Right forelimb (tissue), 1 donor: ENCODE results near the gene SBNO2.
"Not testable (repeated sequence)": the region's sequence is repeated elsewhere in the genome, so short reads cannot be mapped to it uniquely, and the experiment has no call there.

Experiments used
- DNase-seq: peaks from one replicate; pipeline ENCODE4 v3.0.0-alpha.2; 2018

Gene SBNO2

DNA sequence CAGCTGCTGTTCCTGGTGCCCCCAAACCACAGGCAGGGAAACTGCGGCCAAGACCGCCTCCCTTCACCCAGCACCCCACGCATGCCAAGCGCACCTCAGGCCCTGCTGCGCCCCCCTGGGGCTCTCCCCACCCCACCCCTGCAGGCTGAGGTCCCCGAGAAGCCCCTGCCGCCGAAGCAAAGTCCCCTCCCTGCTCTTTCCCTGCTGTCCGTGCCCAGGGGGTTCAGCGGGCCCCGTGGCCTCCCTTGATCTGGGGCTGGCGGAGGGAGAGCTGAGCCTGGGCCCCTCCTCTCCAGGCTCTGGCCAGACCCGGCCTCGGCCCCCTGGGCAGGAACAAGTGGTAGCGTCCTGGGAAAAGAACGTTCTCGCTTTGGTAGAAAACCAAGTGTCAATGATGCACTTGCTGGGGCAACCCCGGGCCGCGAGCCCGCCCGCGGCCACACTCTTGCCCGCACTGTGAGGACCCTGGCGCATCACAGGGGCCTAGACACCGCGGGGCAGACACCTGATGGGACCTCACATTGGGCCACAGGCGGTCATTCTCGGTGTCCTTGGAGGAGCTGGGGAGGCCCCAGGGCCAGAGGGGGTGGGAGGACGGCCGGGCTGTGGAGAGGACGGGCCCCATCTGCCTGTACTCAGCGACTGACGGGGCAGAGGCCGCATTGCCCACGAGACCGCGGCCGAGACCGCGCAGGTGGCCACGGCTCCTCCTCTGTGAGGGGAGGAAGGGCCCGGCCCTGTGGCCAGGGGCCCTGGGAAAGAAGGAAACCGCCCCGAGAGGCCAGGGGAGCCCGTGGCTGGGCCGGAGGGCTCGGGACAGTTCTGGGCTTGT, 41.3 kb downstream of the SBNO2 start:
- no peak for DNase-seq

DNA sequence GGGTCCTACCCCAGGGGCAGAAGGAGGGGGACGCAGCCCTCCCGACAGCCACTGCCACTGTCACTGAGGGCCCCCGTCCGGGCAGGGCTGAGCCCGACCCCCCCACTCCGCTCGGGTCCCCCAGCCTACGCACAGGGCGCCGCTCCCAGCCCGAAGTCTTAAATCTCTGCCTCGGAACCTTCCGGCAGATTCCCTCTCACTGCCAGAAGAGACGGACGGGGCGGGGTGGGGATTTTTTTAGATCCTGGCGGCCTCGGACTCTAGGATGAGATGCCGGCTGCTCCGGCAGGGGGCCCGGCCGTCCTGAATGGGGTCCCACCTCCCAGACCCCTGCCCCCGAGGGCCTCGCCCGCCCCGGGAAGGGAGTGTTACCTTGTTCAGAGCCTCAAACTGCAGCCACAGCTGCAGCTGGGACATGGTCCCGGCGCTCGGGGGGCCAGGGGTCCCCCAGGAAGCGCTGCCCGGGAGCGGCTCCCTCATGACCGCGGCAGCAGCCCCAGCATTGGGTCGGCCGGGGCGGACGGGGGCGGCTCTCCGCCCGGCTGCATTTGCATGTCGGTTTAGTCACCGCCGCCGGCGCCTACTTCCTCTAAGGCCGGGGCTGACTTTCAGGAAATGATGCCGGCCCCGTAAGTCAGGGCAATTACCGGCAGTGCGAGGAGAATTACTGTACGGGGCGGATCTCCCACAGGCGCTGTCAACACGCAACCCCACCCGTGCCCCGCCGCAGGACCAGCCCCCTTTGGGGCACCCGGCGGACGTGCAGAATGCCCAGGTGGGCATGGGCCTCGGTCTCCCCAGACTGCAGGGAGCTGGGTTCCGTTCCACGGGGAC, 42.1 kb downstream of the SBNO2 start:
- DNase-seq: peak; percentile 84

DNA sequence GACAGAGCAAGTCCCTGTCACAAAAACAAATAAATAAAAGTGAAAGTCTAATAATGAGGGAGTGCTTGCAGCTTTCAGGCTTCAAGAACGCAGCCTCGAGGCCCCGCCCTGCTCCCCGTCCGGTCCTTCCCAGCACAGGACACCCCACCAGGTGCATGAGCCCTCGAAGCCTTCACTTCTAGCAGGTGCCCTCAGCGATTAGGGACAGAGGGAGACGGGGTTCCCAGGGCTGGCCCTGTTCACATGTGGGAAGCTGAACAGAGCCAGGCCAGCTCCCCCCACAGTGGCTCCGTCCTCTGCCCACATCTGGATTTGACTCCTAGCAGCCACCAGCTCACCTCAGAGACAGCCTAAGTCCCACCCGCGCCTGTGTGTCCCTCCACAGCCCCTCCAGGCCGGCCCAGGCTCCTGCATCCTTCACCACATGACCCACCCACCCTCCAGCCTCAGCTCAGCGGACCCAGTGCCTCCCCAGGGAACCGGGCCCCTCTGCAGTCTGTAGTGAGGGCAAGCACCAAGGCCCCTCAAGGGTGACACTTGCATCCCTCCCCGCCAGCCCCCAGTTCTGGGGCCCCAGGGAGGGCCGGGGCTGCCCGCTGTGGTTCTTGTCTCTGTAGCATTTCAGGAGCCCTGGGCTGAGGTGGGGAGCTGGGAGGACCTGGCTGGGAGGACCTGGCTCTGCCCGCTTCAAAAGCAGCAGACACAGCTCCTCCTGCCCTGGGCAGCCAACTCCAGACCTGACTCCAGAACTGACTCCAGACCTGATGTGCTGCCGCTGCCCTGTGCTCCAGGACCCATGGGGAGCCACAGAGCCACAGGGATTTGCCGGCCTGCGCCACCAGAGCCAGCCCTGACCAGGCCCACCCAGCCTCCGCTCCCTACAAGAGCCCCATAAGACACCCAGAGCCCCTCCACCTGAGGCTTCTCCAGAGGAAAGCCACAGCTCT, 43.0 kb downstream of the SBNO2 start:
- no peak for DNase-seq

DNA sequence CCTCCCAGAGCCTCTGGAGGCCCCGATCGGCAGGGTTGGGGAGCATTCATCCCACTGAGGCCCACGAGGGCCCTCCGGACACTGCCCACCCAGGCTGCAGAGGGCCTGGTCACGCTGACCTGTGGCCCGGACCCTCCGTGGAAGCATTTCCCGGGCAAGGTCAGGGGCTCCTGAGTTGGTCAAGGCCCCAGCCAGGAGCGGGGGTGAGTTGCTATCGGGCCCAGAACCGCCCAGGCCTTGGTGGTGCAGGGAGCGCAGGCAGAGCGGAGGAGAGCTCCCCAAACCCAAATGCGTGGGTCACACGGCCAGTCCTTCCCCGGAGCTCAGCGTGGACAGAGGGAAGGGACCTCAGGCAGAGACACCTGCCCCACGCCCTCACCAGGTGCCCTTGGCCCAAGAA, 44.5 kb downstream of the SBNO2 start:
- DNase-seq: no peak

DNA sequence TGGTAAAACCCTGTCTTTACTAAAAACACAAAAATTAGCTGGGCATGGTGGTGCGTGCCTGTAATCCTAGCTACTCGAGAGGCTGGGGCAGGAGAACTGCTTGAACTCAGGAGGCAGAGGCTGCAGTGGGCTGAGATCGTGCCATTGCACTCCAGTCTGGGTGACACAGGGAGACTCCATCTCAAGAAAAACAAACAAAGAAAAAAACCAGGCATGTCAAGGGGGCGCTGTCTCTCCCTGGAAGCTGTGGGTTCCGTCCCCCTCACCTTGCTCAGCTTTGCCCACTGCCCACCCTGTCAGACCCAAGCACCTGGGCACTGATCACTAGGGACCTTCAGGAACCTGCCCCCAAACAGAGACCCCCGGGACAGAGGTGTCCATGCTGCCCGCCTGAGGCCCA, 45.0 kb downstream of the SBNO2 start:
- DNase-seq: not testable (repeated sequence)

DNA sequence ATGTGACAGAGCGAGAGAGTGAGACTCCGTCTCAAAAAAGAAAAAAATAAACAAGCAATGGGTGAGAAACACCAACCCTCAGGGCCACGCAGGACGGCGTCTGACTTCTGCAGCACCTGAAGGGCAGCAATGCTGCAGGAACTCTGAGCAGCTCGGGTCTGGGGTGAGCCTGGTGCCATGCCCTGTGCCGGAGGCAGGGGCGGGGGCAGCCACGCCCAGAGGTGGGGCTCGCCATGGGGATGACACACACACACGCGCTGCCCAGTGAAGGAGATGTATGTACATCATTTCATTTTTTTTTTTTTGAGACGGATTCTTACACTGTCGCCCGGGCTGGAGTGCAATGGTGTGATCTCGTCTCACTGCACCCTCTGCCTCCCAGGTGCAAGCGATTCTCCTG, 46.0 kb downstream of the SBNO2 start:
- no peak for DNase-seq

DNA sequence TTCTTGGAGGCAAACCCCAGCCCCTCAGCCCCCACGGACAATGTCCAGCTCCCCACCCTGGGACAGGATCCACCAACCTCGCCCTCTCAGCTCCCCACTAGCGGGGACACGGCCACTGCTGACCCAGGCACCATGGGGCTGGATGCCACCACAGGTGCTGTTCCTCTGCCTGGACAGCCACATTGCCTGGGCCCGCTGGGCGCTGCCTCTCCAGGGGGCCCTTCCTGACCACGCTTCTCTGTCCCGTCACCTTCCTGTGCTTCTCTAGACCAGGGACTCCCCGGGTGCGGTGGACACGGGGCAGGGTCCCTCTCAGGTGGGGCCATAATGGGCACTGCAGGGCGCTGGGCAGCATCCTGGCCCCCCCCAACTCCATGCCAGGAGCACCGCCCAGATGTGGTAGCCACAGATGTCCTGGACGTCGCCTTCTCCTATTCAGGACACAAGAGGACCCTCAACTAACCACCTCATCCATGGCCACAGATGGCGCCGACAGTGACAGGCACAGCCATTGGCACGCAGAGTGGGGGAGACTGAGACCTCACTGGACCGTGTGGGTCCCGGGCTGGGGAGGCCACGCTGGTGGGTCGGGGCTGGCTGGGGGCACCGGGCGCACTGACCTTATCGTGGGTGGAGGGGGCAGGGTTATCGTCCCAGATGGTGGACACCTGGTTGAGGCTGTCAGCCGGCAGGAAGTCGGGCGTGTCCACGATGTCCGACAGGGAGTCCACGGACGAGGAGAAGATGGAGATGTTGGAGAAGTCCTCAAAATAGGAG, 46.9 kb downstream of the SBNO2 start:
- DNase-seq: no peak

DNA sequence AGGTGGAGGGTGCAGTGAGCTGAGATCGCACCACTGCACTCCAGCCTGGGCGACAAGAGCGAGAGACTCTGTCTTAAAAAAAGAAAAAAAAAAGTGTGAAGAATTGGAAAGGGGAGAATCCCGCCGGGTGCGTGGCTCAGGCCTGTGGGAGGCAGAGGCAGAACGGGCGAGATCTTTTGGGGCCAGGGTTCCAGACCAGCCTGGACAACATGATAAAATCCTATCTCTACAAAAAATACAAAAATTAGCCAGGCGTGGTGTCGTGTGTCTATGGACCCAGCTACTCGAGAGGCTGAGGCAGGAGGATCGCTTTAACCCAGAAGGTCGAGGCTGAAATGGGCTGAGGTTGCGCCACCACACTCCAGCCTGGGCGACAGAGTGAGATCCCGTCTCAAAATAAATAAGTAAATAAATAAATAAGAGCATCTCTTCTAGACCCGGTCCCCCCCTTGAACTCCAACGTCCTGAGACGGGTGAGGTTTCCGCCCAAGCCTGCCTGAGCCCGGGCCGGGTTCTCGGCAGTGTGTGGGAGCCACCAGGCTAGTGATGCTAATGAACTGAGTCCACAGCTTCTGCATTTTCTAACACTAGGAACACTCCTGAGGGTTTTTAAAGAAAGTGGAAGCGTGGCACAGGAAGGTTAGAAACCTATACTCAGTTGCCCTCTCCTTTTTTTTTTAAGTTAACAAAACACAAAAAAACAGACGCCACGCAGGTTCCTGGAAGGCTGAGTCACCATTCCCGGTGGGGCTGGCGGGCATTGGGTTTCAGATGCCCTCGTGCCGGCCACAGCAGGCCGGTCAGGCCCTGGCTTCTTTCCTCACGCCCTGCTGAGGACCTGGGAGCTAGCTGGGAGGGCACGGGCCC, 48.2 kb downstream of the SBNO2 start:
- no peak for DNase-seq

DNA sequence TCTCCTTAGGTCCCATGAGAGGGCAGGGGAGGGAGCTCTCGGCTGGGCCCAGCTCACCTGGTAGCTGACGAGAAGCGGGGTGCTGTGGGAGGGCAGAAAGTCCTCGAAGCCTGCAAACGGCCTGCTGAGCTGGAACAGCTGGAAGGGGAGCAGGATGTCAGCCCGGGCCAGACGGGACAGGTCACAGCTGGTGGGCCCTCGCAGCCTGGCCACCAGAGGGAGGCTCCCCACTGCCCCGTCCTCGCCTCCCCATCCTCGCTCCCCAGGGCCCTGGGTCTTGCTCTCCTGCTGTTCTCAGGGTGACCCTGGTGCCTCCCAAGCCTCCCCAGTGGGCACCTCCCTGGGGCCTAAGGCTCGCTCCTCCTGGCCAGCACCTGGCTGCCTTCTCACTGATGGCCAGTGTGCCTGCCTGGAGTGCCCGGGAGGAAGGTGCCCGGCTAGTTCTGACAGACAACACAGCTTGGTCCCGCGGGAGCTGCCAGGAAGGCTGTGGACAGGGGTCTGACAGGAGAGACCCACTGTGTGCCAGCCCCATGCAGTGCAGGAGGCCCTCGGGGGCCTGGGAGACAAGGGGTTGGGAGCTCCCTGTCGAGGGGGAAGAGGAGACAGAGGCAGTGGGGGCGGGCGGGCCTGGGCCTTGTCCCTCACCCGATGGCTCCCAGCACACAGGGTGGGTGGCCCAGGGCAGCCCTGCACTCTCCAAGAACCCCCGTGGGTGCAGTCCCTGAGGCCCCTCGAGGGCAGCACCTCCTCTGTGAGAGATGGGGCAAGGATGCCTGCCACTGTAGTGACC, 50.0 kb downstream of the SBNO2 start:
- DNase-seq: no peak

DNA sequence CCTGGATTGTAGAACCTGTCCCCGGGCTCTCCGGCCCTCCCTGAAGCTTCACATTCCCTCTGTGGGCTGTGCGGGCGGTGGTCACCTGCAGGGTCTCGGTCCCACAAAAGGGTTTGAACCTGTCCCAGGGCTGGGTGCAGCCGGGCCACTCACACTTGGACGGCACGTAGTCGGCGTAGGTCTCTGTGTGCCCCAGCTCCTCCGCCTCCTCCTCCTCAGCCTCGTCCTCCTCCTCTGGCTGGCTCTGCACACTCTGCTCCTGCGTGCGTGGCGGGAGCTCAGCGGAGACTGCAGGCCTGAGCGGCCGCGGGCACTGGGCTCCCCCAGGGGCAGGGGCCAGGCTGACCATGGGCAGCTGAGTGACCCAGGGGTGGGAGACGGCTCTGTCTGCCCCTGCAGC, 50.7 kb downstream of the SBNO2 start:
- no peak for DNase-seq

DNA sequence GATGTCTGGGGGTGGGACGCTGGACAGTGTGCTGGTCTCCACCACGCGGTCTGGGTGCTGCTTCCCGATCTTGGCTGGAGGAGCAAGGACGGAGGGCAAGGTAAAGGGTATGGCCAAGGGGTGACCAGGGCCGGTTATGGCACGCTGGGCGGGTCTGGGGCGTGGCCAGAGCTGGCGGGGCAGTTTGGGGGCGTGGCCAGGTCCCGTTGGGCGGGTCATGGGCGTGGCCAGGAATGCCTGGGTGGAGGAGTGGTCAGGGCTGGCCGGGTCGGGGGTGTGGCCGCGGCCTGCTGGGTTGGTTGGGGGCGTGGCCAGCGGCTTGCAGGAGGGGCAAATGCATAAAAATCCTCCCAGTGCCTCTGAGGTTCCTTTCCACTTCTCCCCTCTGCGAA, 51.1 kb downstream of the SBNO2 start:
- no peak for DNase-seq

DNA sequence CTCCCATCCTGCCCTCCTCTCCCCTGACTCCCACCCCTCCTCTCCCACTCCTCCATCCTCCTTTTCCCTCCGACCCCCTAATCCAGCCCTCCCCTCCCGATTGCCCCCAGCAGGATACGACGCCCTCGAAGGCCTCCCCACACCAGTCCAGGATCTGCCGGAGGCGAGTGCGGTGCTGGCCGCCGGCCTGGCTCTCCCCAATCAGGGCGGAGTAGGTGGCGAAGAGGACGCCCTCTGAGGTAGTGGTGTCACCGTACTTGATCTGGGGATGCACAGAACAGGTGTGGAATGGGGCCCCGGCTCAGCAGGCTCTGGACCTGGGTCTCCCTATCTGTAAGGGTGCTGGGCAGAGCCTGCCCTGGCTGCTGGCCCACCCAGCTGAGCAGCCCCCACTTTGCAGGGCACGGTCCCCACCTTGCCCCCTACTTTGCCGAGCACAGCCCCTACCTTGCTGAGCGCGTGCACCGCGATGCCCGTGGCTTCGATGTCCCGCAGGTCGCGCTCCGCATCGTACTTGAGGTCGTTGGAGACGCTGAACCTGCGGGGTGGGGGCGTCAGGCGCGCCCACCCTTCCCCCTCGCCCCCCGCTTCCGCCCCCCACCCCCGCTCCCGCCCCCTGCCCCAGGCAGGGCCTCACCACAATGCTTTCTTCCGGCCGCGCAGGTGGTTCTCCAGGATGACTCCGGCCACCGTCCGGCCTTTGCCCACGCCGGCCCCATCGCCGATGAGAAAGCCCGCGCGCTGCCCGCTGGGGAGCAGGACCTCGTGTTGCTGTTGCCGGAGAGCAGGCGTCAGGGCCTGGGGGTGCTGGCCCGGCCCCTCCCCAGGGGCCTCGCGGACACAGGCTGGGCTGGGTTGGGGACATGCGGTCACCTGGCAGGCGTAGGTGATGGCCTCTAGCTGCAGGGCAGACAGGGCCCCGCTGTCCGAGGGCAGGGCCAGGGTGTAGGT, 51.8 kb downstream of the SBNO2 start:
- DNase-seq: no peak

DNA sequence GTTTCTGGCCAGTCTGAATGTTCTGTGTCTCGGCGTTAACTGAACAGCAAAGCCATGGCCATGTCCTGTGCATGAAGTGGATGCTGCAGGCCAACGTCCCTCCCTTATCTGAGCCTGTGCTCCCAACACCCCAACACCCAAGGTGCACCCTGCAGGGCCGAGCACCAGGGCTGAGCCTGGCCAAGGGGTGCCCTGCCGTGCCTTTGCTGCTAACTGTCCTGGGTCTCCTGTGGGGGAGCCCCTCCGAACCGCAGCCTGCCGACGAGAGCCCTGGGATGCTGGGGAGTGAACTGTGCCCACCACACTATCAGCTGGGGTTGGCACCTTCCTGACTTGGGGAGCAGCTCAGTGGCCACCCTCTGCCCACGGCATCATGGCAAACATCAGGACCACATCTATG, 52.7 kb downstream of the SBNO2 start:
- DNase-seq: no peak

DNA sequence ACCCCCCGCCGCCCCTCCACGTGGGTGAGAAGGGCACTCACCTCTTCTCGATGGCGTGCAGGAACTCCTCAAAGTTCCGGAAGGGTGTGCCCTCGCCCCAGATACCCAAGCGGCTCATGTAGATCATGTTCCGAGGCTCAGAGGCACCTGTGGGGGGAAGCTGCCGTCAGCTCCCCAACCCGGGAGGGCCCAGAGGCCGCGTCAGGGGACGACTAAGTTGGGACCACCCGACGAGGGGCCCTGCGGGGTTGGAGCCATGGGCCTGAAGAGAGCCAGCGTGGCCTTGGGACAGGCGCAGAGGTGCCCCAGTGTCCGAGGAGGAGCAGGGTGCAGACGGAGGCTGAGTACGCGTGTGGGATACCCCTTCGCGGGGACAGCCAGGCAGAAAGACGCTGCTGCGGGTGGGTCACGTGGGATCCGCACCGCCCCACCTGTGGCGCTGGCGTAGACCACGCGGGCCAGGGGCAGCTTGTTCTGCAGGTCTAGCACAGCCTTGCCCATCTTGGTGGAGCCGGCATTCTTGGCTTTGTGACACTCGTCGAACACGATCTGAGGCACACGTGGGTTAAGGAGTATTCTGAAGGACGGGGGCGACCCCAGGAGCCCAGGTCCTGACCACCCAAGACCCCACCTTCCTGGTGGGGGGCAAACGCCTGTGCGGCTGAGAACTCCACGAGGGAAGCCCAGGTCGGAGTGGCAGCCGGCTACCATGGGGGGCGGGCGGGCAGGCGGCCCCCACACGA, 54.4 kb downstream of the SBNO2 start:
- no peak for DNase-seq

DNA sequence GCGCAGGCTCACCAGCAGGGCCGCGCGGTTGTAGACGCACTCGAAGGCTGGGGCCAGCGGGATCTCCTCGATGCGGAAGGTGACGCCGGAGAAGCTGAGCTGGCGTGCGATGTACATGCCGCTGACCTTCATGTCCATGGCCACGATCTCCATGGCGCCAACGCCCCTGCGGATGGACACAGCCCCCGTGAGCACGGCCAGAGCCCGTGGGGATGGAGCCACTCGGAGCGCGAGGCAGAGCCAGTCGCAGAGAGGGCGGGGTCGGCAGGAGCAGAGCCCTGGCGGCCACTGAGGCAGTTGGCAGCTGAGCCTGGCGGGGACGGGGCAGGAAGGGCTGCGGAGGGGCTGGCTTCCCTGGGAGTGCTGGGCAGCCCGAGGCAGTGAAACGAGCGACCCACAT, 55.1 kb downstream of the SBNO2 start:
- no peak for DNase-seq

DNA sequence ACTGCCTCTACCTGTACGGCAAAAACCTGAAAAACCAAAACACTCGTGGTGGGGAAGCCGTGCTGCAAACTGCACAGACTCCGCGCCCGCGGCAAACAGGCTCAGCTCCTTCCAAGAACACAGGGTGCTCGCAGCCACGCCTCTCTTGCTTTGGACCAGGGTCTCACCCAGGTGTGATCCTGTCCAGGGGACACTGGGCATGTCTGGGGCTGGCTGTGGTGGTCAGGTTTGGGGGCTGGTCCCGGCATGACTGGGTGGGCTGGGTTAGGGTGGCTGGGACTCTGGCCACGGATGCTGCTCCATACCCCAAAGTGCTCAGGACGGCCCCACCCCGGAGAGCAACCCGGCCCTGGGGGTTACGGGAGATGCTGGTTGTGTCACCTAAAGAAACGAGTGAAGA, 56.4 kb downstream of the SBNO2 start:
- no peak for DNase-seq

DNA sequence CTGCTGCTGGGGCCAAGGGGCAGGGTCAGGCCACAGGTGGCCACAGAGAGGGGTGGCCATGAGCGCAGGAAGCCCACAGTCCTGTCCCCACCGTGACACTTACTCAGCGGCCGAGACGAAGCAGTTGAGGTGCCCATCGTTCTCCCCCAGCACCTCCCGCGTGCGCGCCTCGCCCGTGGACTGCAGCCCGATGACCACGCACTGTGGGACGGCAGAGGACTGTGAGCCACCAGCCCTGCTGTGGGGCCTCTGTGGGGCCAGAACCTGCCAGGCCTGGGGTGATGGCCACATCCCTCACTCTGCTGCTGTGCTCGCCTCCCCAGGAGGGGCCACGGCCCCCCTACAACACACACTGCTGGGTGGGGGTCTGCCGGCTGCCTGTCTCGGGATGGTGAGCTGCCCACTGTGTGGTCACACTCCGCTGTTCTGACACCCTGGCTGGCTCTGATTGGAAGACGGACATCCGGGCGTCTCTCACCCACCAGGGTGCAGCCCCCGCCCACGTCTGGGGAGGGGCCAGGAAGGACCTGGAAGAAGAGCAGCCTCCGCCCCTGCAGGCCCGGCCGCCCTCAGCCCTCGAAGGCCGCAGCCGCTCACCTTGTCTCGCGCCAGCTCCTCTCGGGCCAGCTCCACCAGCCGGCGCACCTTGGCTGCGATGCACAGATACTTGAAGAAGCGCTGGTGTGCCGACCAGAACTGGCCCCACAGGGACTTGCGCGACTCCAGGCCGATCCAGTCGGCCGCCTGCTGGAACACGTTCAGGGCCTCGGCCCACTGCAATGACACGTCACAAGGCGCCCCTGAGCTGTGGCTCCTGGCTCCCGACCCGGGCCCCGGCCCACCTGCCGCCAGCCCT, 57.1 kb downstream of the SBNO2 start:
- no peak for DNase-seq
